Stimulated activated CD4-positive, alpha-beta T cell treated with anti-CD3 and anti-CD28 coated beads, Interleukin-1b, Interleukin-23, amount 100 ng/mL, for 48 hours (primary cell): ENCODE measurements around the gene USH2A.

Experiments used
- DNase-seq: peaks from one replicate; pipeline ENCODE4 v3.0.0-alpha.2; 2020

Gene USH2A

GRCh38 chr1:216258856-216259255 lies 164.4 kb downstream of the USH2A start:
- no peak for DNase-seq

GRCh38 chr1:216258386-216258785 lies 164.9 kb downstream of the USH2A start:
- DNase-seq, result no peak

GRCh38 chr1:216250861-216251260 lies 172.4 kb downstream of the USH2A start:
- no peak for DNase-seq

- no peak for DNase-seq
These were observed 174.6 kb downstream of the USH2A start for GRCh38 chr1:216248628-216249027.

GRCh38 chr1:216247937-216248336 lies 175.3 kb downstream of the USH2A start:
- DNase-seq, result no peak

- no peak for DNase-seq
These were observed 176.6 kb downstream of the USH2A start for GRCh38 chr1:216246577-216247203.

GRCh38 chr1:216238844-216239243 lies 184.4 kb downstream of the USH2A start:
- no peak for DNase-seq

- no peak for DNase-seq
These were observed 185.2 kb downstream of the USH2A start for GRCh38 chr1:216237927-216238542.

GRCh38 chr1:216224233-216224632 lies 199.0 kb downstream of the USH2A start:
- DNase-seq, result no peak

GRCh38 chr1:216223486-216223885 lies 199.8 kb downstream of the USH2A start:
- DNase-seq, result no peak

GRCh38 chr1:216222288-216222687 lies 201.0 kb downstream of the USH2A start:
- no peak for DNase-seq

- DNase-seq, result no peak
These were observed 202.0 kb downstream of the USH2A start for GRCh38 chr1:216221260-216221700.

GRCh38 chr1:216216305-216216704 lies 206.9 kb downstream of the USH2A start:
- DNase-seq, result no peak

- no peak for DNase-seq
These were observed 208.1 kb downstream of the USH2A start for GRCh38 chr1:216215169-216215568.

- no peak for DNase-seq
These were observed 210.4 kb downstream of the USH2A start for GRCh38 chr1:216212826-216213225.

GRCh38 chr1:216210081-216210480 lies 213.2 kb downstream of the USH2A start:
- DNase-seq, result no peak

- DNase-seq, result no peak
These were observed 214.1 kb downstream of the USH2A start for GRCh38 chr1:216209125-216209524.

- DNase-seq, result no peak
These were observed 216.1 kb downstream of the USH2A start for GRCh38 chr1:216207154-216207553.

GRCh38 chr1:216205176-216205575 lies 218.1 kb downstream of the USH2A start:
- no peak for DNase-seq

GRCh38 chr1:216201946-216202345 lies 221.3 kb downstream of the USH2A start:
- DNase-seq, result no peak

- DNase-seq, result no peak
These were observed 222.3 kb downstream of the USH2A start for GRCh38 chr1:216200941-216201340.

- no peak for DNase-seq
These were observed 228.5 kb downstream of the USH2A start for GRCh38 chr1:216194721-216195120.

- DNase-seq, result no peak
These were observed 229.3 kb downstream of the USH2A start for GRCh38 chr1:216193839-216194443.

- no peak for DNase-seq
These were observed 232.8 kb downstream of the USH2A start for GRCh38 chr1:216190438-216190837.

- DNase-seq, result no peak
These were observed 236.4 kb downstream of the USH2A start for GRCh38 chr1:216186816-216187215.
